ENCODE measurements around the gene GFOD1.
"Not testable (repeated sequence)": the region's sequence is repeated elsewhere in the genome, so short reads cannot be mapped to it uniquely, and the experiment has no call there.

Gene GFOD1

GRCh38 chr6:13439644-13440043 lies 47.8 kb downstream of the GFOD1 start:
- no peak for DNase-seq

GRCh38 chr6:13438126-13438525 lies 49.3 kb downstream of the GFOD1 start:
- DNase-seq = no peak

- no peak for DNase-seq
Measured at GRCh38 chr6:13437218-13437996, 50.0 kb downstream of the GFOD1 start.

GRCh38 chr6:13436399-13437217 lies 50.8 kb downstream of the GFOD1 start:
- DNase-seq = no peak

- DNase-seq = no peak
Measured at GRCh38 chr6:13435477-13436246, 51.7 kb downstream of the GFOD1 start.

GRCh38 chr6:13434777-13435176 lies 52.6 kb downstream of the GFOD1 start:
- no peak for DNase-seq

- not testable (repeated sequence) for DNase-seq
Measured at GRCh38 chr6:13434135-13434775, 53.1 kb downstream of the GFOD1 start.

- no peak for DNase-seq
Measured at GRCh38 chr6:13433709-13434121, 53.7 kb downstream of the GFOD1 start.

- DNase-seq = no peak
Measured at GRCh38 chr6:13432526-13433184, 54.7 kb downstream of the GFOD1 start.

GRCh38 chr6:13431861-13432465 lies 55.4 kb downstream of the GFOD1 start:
- DNase-seq = no peak

GRCh38 chr6:13431059-13431656 lies 56.2 kb downstream of the GFOD1 start:
- DNase-seq = no peak

GRCh38 chr6:13429406-13429753 lies 58.0 kb downstream of the GFOD1 start:
- DNase-seq = no peak

GRCh38 chr6:13428583-13429405 lies 58.6 kb downstream of the GFOD1 start:
- no peak for DNase-seq

- peak; percentile 76 to 82 for DNase-seq
Measured at GRCh38 chr6:13427801-13428582, 59.4 kb downstream of the GFOD1 start.

GRCh38 chr6:13427316-13427715 lies 60.1 kb downstream of the GFOD1 start:
- no peak for DNase-seq

- no peak for DNase-seq
Measured at GRCh38 chr6:13425943-13426931, 61.2 kb downstream of the GFOD1 start.

GRCh38 chr6:13425270-13425873 lies 62.0 kb downstream of the GFOD1 start:
- no peak for DNase-seq

- DNase-seq = no peak
Measured at GRCh38 chr6:13423252-13423651, 64.1 kb downstream of the GFOD1 start.

All from CD4-positive, alpha-beta T cell treated with Interleukin-4 for 1 hour (primary cell).